GM21515 (cell line): Measurements from ENCODE around the gene FOXF1.

ENCODE experiments used
- ATAC-seq: cut with Tn5 transposase; IDR thresholded peaks from one replicate; pipeline ENCODE4 v1.9.1; 2021; ENCODE audit not compliant: unreplicated experiment

Gene FOXF1

GRCh38 chr16:86531641-86532525, 21.6 kb downstream of the FOXF1 start:
- no peak for ATAC-seq

DNA sequence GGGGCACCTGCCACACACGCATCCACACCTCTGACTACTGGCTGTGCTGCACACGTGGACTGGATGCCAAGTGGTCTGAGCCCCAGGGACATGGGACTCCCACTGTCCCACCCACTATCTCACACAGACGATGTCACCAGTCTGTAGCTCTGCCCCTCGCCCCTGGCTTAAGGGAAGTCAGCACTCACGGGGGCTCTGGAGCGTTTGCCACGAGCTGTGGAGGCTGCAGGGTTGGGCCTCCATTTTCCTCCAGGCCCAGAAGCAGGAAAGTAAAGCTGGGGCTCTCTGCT, 22.1 kb downstream of the FOXF1 start:
- no peak for ATAC-seq

- ATAC-seq = no peak
Measured at GRCh38 chr16:86533076-86533475, 22.7 kb downstream of the FOXF1 start.

DNA sequence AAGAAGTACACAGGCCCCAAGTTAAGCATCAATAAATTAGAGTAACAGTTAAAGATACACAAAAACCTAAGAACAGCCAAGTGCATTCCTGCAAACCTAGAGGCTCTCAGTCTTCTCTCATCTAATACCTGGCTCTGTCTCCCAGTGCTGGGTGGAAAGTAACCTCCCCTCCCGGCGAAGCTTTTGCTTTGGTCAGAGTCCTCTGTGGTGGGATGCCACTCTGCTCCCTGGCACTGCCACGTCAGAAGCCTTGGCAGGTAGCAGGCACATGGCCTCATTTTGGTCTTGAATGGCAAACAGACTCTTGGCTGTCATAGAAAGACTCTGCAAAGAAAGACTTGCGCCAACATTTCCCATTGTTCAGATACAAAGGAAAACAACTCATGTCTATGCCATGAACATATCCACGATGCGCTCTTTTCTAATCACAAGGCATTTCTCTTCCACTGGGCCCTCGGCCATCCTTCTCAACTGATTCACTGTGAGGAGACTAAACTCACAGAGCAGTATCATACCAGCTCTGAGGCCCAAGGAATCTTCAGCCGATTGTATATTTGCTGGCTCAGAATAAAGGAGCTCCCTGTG, 23.5 kb downstream of the FOXF1 start:
- no peak for ATAC-seq

DNA sequence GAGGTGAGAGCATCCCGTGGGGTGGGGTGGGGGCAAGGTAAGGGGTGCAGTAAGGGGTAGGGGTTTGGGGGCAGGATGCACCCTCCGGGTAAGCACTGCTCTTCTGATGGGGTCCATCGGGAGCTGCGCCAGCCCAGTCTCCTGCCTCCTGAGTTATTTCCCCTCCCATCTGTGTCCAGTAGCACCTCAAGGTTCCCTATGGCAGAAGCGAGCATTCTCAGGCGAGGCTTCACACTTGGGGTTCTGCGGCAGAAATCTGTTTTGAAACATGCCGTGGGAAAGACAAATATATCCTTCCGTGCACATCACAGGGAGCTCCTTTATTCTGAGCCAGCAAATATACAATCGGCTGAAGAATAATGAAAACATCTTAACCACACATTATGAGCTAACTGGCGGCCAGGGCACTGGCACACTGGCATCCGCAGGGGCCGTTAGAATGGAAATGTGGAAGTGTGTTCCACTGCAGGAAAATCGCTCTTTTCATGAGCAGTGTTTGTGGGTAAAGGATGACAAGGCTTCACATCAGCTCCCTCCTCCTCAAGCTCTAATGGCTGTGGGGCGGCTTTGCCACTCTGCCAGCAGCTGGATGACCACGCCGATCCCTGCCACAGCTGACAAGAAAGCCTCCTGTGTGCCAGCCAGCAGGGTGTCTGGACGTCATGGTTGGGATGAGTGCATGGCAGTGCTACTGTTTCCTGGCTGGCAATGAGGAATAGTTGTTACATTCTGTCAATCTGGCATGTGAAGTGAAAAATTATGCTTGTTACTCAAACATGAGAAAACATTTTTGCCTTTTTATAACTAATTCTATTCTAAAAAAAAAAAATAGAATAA, 24.7 kb downstream of the FOXF1 start:
- ATAC-seq = no peak

DNA sequence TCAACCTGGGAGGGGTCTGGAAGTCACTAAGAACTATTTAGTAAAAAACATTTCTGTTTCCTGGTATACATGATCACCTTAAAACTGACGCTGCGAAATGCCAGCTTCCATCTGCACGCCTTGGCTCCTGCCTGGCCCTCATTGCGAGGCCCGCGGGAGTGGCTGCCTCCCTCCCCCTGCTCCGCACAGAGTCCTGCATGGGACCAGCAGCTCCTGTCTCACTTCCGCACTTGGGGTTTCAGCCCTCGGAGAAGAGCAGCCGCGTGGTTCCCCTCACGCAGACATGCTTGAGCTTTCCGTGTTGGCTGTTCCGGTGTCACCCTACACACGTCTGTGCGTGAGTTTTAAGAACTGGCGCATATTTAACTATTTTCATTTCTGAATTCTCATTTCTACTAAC, 26.3 kb downstream of the FOXF1 start:
- ATAC-seq = no peak

DNA sequence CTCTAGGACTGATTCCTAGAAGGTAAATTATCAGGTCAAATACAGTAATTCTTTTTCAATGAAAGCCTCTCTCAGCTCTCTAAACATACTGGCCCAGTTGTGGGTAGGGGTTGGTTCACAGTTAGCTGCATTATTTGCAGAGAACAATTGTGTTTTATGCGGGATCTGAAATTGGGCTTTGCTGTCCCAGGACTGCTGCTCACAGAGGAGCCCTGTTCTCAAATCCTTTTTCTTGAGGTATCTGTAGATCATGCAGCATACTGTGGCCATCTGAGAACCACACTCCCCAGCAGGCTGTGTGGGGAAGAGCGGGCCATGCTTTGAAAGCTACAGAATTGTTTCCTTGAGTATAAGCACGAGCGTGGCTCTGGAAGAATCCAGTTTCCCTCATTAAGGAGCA, 27.2 kb downstream of the FOXF1 start:
- no peak for ATAC-seq

DNA sequence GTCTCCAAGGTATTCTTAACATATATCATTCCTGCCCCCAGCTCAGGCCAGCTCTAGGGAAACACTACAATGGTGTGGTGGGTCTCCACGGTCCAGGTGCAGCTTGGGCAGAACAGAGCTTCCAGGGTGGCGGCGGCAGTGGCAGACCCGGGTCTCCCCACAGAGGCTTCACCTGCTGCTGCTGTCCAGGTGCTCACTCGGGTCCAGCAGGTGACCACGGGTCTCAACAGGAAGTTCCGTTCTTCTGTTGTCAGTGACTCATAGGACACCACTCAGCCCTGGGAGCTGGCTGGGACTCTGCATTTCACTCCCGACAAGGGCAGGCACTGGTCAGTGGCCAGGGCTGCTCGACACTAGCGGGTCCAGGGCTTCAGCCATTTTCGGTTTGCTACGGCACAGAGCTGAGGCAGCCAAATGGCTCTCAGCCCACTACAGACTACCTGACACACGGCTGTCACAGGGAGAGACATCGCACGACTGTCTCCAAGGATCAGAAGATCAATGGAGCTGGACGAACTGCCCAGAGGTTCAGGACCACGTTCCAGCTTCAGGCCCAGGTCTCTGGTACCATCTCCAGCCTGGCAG, 28.0 kb downstream of the FOXF1 start:
- ATAC-seq = no peak

- no peak for ATAC-seq
Measured at GRCh38 chr16:86540894-86541293, 30.6 kb downstream of the FOXF1 start.

- no peak for ATAC-seq
Measured at GRCh38 chr16:86541560-86541959, 31.2 kb downstream of the FOXF1 start.

- no peak for ATAC-seq
Measured at GRCh38 chr16:86542756-86543750, 32.7 kb downstream of the FOXF1 start.

DNA sequence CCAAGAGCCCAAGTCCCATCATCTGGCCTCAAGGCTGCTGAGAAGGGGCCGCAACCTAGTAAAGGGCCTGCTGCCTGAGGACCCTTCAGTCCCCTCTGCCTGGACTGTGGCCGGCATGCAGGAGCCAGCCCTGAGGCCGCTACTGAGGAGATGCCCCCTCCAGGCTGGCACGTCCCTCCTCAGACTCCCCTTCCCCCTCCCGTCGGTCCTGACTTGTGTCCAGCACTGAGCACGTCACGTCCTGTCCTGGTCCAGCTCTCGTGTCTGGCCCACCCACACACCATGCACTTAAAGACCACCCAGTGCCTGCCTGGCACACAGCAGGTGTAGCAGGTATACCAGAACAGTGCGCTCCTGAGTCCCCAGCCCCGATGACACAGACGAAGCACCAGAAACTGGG, 35.2 kb downstream of the FOXF1 start:
- no peak for ATAC-seq

DNA sequence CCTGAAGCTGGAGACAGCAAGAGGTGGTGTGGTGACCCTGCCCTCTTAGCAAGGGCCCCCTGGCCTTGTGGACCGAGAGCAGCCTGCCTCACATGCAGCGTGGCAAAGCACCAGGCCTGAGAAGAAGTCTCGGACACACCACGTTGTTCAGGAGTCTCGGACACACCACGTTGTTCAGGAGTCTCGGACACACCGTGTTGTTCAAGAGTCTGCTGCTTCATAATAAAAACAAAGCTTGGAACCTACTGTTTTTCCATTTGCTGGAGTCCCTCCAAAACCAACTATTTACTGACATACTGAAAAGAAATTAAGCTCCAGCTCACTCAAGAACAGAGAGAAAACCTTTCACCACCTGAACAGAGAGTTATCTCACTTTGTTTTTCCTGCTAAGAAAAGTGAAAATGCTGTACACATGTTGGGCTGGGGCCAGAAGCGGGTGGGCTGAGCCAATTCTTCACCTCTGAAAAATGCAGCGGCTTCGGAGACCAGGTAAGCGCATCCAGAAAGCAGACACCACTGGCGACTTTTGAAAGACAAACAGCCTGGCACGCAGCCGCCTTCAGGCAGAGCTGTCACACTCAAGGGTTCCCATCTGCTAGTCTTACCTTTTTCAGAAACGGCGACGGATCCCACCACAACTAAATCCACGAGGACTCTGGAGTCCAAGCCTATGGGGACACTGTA, 35.8 kb downstream of the FOXF1 start:
- no peak for ATAC-seq

DNA sequence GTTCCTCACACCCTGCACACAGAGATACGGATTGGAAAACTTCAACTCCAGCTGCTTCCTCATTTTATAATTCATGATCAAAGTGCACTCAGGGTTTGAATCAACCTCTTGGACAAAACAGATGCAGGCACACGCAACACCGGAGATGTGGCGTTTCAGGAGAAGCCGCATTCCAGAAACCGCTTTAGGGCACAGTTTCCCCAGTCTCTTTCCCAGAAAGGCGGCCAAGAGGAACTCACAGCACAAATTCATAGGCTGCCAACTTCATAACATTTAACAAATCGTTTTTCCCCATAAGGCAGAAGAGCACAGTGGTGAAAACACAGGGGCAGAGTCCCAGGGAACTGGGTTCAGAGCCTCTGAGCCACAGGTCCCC, 36.3 kb downstream of the FOXF1 start:
- ATAC-seq = no peak

DNA sequence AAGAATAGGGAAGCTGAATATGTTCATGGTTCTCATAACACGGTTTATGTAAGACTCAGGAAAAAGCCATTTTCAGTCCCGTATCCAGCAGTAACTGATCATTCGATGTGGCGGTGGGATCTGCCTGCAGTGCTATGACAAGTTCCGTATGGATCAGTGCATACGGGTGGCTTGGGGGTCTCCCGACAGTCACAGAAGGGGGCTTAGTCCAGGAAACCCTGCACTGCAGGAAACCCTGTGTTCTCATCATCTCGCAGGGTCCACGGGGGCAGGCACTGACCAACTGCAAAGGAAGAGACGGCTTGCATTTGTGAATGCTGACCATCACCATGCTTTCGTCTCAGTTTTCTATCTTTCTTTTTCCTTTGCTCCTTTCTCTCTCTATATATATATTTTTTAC, 37.0 kb downstream of the FOXF1 start:
- no peak for ATAC-seq

DNA sequence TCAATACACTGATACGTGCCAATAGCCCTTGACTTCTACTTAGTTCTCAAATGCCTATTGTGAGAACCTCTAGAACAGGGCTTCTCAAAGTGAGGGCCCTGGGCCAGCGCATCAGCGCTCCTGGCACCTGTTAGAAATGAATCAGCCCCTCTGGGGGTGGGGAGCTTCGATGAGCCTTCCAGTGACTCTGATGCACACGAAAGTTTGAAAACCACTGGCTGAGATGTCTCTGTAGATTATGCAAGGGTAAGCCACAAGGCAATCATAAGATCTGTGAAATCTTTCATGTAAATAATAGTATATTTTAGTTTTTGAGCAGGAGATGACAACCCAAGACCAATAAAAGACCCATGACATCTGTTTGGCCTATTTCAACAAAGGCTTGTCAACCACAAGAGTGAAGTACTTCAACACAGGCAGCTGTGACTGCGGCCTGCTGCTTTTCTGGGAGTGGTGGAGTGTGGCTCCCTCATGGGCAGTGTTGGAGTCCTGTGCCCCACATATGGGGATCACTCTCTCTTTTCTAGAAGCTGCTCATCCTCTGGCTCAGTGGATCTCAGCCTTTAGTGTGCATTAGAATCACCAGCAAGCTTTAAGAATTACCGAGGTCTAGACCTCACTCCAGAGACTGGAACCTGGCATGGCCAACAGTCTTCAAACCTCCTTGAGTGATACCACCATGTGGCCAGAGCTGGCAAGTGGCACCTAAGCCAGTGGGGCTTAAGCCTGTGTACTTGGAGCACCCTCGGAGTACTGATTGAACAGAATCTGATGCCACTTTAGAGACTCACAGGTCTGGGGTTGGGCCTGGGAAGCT, 39.0 kb downstream of the FOXF1 start:
- no peak for ATAC-seq

GRCh38 chr16:86549893-86550190, 39.5 kb downstream of the FOXF1 start:
- ATAC-seq = no peak

DNA sequence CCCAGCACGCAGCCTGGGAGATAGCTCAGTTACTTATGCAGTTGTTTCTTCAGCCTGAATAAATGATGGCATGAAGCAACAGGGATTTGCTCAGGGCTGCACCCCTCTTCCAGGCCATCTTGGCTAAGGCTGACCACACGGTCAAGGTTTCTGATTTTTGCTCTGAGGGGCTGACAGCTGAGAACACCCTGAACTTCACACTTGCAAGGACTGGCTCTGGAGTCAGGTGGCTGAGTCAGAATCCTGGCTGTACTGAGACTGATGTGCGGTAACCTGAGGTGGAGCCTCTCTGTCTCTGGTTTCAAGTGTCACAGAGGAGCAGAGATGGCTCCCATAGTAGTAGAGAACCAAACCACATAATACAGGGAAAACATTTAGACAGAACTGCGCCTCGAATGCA, 40.0 kb downstream of the FOXF1 start:
- no peak for ATAC-seq

GRCh38 chr16:86553356-86553755, 43.0 kb downstream of the FOXF1 start:
- no peak for ATAC-seq
